ENCODE data around the gene MRPS21. TPM values are rescaled to one million over a fixed set of nuclear protein-coding genes. Genes with fewer than 3 reads are reported as not detected.
A peak's percentile ranks its signal among the peaks of the same experiment; 100 is the strongest.

The MRPS21 gene
- total RNA-seq, 1 donor from 2014 or later: 69.2 TPM

DNA sequence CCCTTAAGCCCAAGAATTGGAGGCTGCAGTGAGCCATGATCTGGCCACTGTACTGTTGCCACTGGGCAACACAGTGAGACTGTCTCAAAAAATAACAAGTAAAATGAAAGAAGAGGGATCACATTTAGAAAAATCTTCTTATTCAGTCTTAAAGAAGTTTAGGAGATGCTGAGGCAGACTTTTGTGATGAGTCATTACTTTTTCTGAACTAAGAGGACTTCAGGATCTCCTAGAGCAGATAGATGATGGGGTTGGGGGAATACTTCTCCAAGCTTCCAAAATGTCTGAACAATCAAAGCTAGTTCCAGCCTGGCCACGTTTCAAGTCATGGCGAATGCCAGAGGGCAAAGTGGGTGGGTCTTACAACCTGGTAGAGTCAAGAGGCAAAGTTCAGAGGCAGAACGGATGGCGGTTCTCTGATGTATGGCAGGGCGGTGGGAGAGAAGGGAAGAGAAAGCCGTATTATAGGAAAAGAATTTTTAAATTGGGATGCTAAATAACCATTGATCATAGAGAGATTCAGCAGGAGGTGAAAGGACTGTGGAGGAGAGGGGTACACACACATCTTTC is 13.4 kb upstream of the MRPS21 start:
- H3K27ac Mint-ChIP-seq: no peak overlapping the region

DNA sequence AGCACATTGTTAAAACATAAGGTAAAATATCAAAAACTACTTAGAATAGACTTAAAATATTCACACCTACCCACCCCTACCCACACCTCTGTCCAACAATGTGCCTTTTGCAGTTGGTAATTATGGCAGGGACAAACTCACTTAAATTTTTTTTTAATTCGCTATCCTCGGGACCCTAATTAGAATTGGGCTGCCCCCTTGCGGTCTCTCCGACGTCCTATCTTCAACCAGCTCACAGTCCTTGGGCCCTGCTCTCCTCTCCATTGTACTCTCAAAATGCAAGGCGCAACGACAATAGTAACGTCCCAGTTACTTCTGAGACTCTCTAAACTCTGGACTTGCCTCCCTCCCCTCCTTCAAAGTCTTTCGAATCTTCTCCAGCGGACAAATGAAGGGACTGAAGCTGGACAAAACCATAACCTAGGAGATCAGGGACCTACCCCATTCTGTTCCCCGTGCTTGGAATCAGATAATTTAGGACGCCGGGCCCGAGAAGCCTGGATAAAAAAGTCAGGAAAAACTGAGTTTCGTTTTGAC is 12.4 kb upstream of the MRPS21 start:
- Mint-ChIP-seq H3K4me1 (peaks cover 20% of the 10 kb centered on the region), H3K36me3 (ENCODE audit: low read depth) (no peaks in the 10 kb centered on the region), H3K9me3 (peaks cover 4% of the 10 kb centered on the region), H3K27ac (peak overlapping the region; percentile 67), H3K4me3 (peak overlapping the region; percentile 85), H3K27me3 (peaks cover 3% of the 10 kb centered on the region)
- CTCF ChIA-PET: interaction anchor here (0.7 to 2.5 kb wide), 8 partner anchors 12 to 94 kb away, joined by 3 to 34 read pairs (median 4); partner anchors contain the start of genes APH1A and CA14
- TF ChIP-seq, protein P1, sequence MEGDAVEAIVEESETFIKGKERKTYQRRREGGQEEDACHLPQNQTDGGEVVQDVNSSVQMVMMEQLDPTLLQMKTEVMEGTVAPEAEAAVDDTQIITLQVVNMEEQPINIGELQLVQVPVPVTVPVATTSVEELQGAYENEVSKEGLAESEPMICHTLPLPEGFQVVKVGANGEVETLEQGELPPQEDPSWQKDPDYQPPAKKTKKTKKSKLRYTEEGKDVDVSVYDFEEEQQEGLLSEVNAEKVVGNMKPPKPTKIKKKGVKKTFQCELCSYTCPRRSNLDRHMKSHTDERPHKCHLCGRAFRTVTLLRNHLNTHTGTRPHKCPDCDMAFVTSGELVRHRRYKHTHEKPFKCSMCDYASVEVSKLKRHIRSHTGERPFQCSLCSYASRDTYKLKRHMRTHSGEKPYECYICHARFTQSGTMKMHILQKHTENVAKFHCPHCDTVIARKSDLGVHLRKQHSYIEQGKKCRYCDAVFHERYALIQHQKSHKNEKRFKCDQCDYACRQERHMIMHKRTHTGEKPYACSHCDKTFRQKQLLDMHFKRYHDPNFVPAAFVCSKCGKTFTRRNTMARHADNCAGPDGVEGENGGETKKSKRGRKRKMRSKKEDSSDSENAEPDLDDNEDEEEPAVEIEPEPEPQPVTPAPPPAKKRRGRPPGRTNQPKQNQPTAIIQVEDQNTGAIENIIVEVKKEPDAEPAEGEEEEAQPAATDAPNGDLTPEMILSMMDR (IDR thresholded peaks at IDR 0.05): no peak
- ATAC-seq (ENCODE audit: low read depth) (peak; percentile 77), DNase-seq (peak; percentile 45)
- intact Hi-C loops (cut with micrococcal nuclease): loop anchor here (1.0 to 5.0 kb wide), 4 partner anchors 12 to 214 kb away; partner anchors contain the start of genes APH1A, PRPF3 and VPS45
- POLR2A ChIA-PET: interaction anchor here (0.6 to 1.8 kb wide), 8 partner anchors 13 to 1174 kb away, joined by 3 to 9 read pairs (median 4); partner anchors contain the start of genes ANP32E, APH1A and RPRD2

More for the DNA sequence above, 13.4 kb upstream of the MRPS21 start:
- H3K4me3 Mint-ChIP-seq: no peak overlapping the region
- POLR2A ChIA-PET: interaction anchor here (0.6 to 0.7 kb wide), 2 partner anchors 38 to 81 kb away, joined by 3 to 4 read pairs; no protein-coding TSS in a partner anchor
- H3K27me3 Mint-ChIP-seq: peaks cover 3% of the 10 kb centered on the region
- TF ChIP-seq, protein P1 (IDR thresholded peaks at IDR 0.05): no peak
- no peak for DNase-seq
- intact Hi-C loops (cut with micrococcal nuclease): loop anchor here (5.0 kb wide), 2 partner anchors 42 to 213 kb away; partner anchors contain the start of genes PRPF3 and VPS45
- no peak for ATAC-seq (ENCODE audit: low read depth)
- CTCF ChIA-PET: interaction anchor here (0.7 to 2.5 kb wide), 5 partner anchors 9 to 93 kb away, joined by 3 to 34 read pairs (median 4); partner anchors contain the start of gene APH1A
- H3K36me3 Mint-ChIP-seq (ENCODE audit: low read depth): no peaks in the 10 kb centered on the region
- H3K4me1 Mint-ChIP-seq: peaks cover 20% of the 10 kb centered on the region
- H3K9me3 Mint-ChIP-seq: peaks cover 4% of the 10 kb centered on the region

DNA sequence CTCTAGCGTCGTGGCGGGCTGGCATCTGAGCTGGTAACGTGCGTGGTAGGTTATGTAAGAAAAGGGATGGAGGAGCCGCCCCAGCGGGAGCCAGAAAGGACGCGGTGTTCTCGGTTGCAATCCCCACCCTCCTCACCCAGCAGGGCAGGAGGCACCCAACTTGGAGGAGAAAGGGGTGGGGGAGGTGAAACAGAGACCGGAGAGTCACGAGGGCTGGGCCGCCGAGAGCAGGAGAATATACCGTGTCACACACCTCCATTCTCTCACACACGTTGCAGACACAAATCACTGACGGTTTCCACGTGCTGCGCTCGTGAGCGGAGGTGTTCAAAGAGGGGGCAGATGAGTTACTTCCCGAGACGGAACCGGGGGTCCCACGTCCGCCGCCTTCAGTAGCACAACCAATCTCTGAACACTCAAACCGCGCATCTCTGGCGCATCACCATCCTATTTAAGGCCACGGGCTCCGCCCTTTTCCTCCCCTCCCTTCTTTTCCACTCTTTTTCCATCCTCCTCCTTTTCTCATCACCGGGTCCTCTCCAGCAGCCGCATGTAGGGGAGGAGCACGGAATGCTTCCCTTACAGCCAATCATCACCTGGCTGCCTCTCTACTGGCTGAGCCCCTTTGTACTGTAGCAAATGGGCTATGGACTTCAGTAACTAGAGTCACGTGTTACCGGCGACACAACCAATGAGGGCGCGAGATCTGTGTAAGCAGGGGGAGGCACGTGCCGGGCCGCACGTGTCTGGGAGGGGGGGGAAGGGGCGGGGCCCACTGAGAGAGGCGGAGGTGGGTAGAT is 11.7 kb upstream of the MRPS21 start, which contains the start of gene CIART:
CIART (plus strand) TSS at position 797 of the 800 bp plus-strand sequence. CDS start 714 bp downstream, outside the sequence.
- ATAC-seq (ENCODE audit: low read depth) (peak; percentile 84), DNase-seq (peak; percentile 39)
- intact Hi-C loops (cut with micrococcal nuclease): loop anchor here (1.0 to 5.0 kb wide), 7 partner anchors 11 to 215 kb away; partner anchors contain the start of genes ANP32E, APH1A, MRPS21 and PRPF3
- Mint-ChIP-seq H3K36me3 (ENCODE audit: low read depth) (no peaks in the 10 kb centered on the region), H3K9me3 (peaks cover 4% of the 10 kb centered on the region), H3K4me1 (peaks cover 20% of the 10 kb centered on the region), H3K27me3 (peaks cover 3% of the 10 kb centered on the region), H3K4me3 (peak within 1 kb of the TSS; percentile 85), H3K27ac (peak within 1 kb of the TSS; percentile 67)
- POLR2A ChIA-PET: interaction anchor here (0.6 to 1.8 kb wide), 10 partner anchors 13 to 1173 kb away, joined by 3 to 9 read pairs (median 4); partner anchors contain the start of genes ANP32E, APH1A and RPRD2
- CTCF ChIA-PET: interaction anchor here (0.7 to 2.5 kb wide), 8 partner anchors 13 to 94 kb away, joined by 3 to 34 read pairs (median 4); partner anchors contain the start of genes APH1A and CA14
- TF ChIP-seq, protein P1 (IDR thresholded peaks at IDR 0.05): no peak

DNA sequence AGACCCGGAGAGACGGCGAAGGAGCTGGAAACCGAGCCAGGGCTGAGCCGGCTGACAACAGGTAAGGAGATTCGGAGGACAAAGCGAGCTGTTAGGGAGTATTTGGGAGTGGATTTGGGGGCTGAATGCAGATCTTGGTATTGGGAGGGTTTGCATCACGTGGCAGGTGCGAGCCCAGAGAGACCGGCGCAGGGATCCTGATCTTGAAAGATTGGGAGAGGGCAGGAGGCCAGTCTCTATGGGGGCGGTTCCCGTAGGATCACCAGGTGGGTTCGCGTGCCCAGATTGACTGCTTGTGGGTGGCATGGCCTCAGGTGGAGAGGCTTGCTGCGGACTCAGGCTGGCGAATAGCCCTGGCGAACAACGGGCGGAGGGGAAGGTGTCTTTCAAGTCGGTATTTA is 11.1 kb upstream of the MRPS21 start:
- peak overlapping the region; percentile 42 for H3K27ac Mint-ChIP-seq
- H3K9me3 Mint-ChIP-seq: peaks cover 4% of the 10 kb centered on the region
- CTCF ChIA-PET: no interaction called here
- DNase-seq: peak; percentile 37
- no peaks in the 10 kb centered on the region for H3K36me3 Mint-ChIP-seq (ENCODE audit: low read depth)
- peak overlapping the region; percentile 85 for H3K4me3 Mint-ChIP-seq
- peaks cover 20% of the 10 kb centered on the region for H3K4me1 Mint-ChIP-seq
- POLR2A ChIA-PET: interaction anchor here (0.9 to 1.8 kb wide), 4 partner anchors 13 to 396 kb away, joined by 3 to 8 read pairs (median 6); partner anchors contain the start of genes APH1A and RPRD2
- intact Hi-C loops (cut with micrococcal nuclease): loop anchor here (1.0 to 5.0 kb wide), 5 partner anchors 11 to 215 kb away; partner anchors contain the start of genes ANP32E, MRPS21, PRPF3 and VPS45
- ATAC-seq (ENCODE audit: low read depth): no peak
- TF ChIP-seq, protein P1 (IDR thresholded peaks at IDR 0.05): no peak
- peaks cover 3% of the 10 kb centered on the region for H3K27me3 Mint-ChIP-seq

Measured in activated B cell treated with CpG ODN at 0.5 μM for 24 hours (primary cell).